MCF 10A (cell line): ENCODE data around the gene SAMD10. TPM values are rescaled to one million over a fixed set of nuclear protein-coding genes. Genes with fewer than 3 reads are reported as not detected.

Experiments
- BruUV-seq: library from RNA; stranded (reverse); fragments of 400-500 nt; replicated peaks from 2 replicates; lab custom pipeline; 2021; lab: Mats Ljungman, UMichigan
- CTCF ChIA-PET: fragments of 300-600 bp; sonication (Branson Sonifier 250); formaldehyde crosslinking; extraction: SDS; loops from one replicate; lab custom pipeline; 2021; ENCODE audit warnings: antibody characterized with exemption, inconsistent platforms; lab: Yijun Ruan, JAX
- POLR2A ChIA-PET: fragments of 300-600, 350-650 bp; sonication (Branson Sonifier 250); formaldehyde crosslinking; extraction: SDS; loops from one replicate; lab custom pipeline; 2020; ENCODE audit warnings: antibody characterized with exemption, inconsistent platforms; lab: Yijun Ruan, JAX
- DNase-seq: peaks from one replicate; pipeline ENCODE4 v3.0.0-alpha.2; 2018; ENCODE audit not compliant: unreplicated experiment
- H3K27ac Mint-ChIP-seq: one replicate; pipeline ENCODE4 v1.8.0; 2022; ENCODE audit warnings: mild to moderate bottlenecking, low read depth, mixed read lengths; ENCODE audit not compliant: unreplicated experiment
- H3K27me3 Mint-ChIP-seq: one replicate; pipeline ENCODE4 v1.8.0; 2022; ENCODE audit warnings: mixed read lengths; ENCODE audit not compliant: insufficient read depth, unreplicated experiment
- H3K36me3 Mint-ChIP-seq: one replicate; pipeline ENCODE4 v1.8.0; 2022; ENCODE audit warnings: mild to moderate bottlenecking, moderate library complexity, mixed read lengths; ENCODE audit not compliant: insufficient read depth, unreplicated experiment
- H3K4me1 Mint-ChIP-seq: one replicate; pipeline ENCODE4 v1.8.0; 2022; ENCODE audit warnings: mixed read lengths; ENCODE audit not compliant: insufficient read depth, unreplicated experiment
- H3K4me3 Mint-ChIP-seq: one replicate; pipeline ENCODE4 v1.8.0; 2022; ENCODE audit warnings: mild to moderate bottlenecking, moderate library complexity, mixed read lengths; ENCODE audit not compliant: unreplicated experiment
- H3K9me3 Mint-ChIP-seq: one replicate; pipeline ENCODE4 v1.8.0; 2022; ENCODE audit warnings: mixed read lengths; ENCODE audit not compliant: unreplicated experiment
- intact Hi-C: fragments of 100-400 bp; cut with micrococcal nuclease; formaldehyde crosslinking; loops from 2 replicates; pipeline ENCODE4 v1.14.1; 2022
- total RNA-seq: library from RNA; stranded (reverse); gene quantifications from 2 replicates; pipeline ENCODE4 v1.2.3, GENCODE V29; 2022
- TF ChIP-seq, protein P1 (sequence below): fragments of 200-600 bp; IDR thresholded peaks from one replicate; pipeline ENCODE4 v1.8.0; 2022; ENCODE audit warnings: antibody characterized with exemption, mild to moderate bottlenecking; ENCODE audit not compliant: unreplicated experiment

Gene SAMD10
- total RNA-seq, 1 experiment from 2014 or later = 4.4 TPM

DNA sequence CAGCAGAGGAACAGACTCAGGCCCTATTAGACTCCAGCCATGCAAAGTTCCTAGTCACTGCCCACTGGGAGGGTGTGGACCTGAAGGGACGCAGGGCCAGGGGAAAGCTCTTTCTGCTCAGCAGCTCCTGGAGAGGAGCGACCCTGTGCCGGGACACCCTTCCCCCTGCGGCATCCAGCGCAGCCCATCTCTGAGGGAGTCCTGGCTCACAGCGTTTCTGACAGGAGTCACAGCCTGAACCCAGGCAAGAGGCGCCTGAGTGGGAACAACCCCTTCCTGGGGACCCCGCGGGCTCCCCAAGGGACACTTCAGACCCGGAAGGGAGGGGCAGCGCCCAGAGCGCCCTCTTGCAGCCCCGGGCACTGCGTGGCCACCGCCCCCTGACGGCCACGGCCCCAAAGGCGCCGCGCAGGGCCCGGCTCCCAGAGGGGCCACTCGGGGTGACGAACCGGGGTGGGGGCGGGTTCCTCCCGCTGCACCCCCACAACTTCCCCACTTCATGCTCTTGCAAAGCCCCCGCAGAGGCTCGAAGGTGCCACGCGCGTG lies 24.1 kb downstream of the SAMD10 start:
- POLR2A ChIA-PET = interaction anchor here (0.9 to 3.7 kb wide), 19 partner anchors 10 to 435 kb away, joined by 3 to 74 read pairs (median 6); partner anchors contain the start of genes ARFRP1, PPDPF, PRPF6 and PTK6
- Mint-ChIP-seq H3K4me1 (peaks cover 21% of the 10 kb centered on the region), H3K4me3 (peak overlapping the region; percentile 74), H3K36me3 (peaks cover 13% of the 10 kb centered on the region), H3K27me3 (no peaks in the 10 kb centered on the region), H3K27ac (no peak overlapping the region), H3K9me3 (no peaks in the 10 kb centered on the region)
- BruUV-seq = no TSS peak
- TF ChIP-seq, protein P1, sequence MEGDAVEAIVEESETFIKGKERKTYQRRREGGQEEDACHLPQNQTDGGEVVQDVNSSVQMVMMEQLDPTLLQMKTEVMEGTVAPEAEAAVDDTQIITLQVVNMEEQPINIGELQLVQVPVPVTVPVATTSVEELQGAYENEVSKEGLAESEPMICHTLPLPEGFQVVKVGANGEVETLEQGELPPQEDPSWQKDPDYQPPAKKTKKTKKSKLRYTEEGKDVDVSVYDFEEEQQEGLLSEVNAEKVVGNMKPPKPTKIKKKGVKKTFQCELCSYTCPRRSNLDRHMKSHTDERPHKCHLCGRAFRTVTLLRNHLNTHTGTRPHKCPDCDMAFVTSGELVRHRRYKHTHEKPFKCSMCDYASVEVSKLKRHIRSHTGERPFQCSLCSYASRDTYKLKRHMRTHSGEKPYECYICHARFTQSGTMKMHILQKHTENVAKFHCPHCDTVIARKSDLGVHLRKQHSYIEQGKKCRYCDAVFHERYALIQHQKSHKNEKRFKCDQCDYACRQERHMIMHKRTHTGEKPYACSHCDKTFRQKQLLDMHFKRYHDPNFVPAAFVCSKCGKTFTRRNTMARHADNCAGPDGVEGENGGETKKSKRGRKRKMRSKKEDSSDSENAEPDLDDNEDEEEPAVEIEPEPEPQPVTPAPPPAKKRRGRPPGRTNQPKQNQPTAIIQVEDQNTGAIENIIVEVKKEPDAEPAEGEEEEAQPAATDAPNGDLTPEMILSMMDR = no peak
- intact Hi-C loops = loop anchor here (5.0 kb wide), 2 partner anchors 248 to 418 kb away; partner anchors contain the start of genes ARFRP1, PTK6 and ZGPAT
- CTCF ChIA-PET = interaction anchor here (0.5 to 2.5 kb wide), 12 partner anchors 18 to 418 kb away, joined by 3 to 12 read pairs (median 3); partner anchors contain the start of genes ARFRP1, PRPF6, PTK6 and ZGPAT
- peak; percentile 29 for DNase-seq

DNA sequence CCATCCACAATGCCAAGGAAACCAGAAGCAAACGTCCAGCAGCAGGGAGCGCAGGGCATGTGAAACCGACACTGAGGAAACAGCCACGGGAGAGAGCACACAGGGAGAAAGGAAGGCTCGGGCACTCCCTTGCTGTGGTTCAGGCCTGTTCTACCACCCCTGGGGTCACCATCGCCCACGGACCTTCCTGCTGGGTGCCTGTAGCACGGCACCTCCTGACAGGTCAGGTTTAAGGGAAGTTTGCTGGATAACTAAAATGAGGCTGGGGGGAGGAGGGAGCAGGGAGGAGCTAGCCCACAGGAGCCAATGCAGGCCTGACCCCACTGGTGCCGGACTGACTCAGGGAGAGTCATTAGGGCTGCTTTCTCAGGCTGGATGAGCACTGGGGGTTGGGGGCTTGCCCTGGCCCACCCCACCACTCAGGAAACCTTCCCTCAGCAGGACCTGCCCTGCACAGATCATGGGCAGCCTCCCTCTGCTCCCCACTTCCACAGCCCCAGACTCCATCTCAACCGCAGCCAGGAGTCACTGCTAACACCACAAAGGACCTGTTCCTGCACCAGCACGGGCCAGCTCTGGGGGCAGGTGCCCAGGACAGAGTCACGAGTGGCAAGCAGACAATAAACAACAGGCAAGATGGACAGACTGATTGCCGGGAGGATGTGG lies 25.5 kb downstream of the SAMD10 start:
- POLR2A ChIA-PET = interaction anchor here (1.3 to 3.7 kb wide), 6 partner anchors 9 to 296 kb away, joined by 3 to 74 read pairs (median 10); partner anchors contain the start of genes PRPF6, RTEL1 and TPD52L2
- no TSS peak for BruUV-seq
- Mint-ChIP-seq H3K9me3 (no peaks in the 10 kb centered on the region), H3K36me3 (peaks cover 13% of the 10 kb centered on the region), H3K27me3 (no peaks in the 10 kb centered on the region), H3K4me1 (peaks cover 24% of the 10 kb centered on the region), H3K27ac (no peak overlapping the region), H3K4me3 (peak overlapping the region; percentile 74)
- DNase-seq = no peak
- CTCF ChIA-PET = interaction anchor here (1.1 to 2.5 kb wide), 5 partner anchors 20 to 251 kb away, joined by 3 to 12 read pairs (median 9); partner anchors contain the start of gene PRPF6
- intact Hi-C loops = no loop called here
- TF ChIP-seq, protein P1 = no peak

DNA sequence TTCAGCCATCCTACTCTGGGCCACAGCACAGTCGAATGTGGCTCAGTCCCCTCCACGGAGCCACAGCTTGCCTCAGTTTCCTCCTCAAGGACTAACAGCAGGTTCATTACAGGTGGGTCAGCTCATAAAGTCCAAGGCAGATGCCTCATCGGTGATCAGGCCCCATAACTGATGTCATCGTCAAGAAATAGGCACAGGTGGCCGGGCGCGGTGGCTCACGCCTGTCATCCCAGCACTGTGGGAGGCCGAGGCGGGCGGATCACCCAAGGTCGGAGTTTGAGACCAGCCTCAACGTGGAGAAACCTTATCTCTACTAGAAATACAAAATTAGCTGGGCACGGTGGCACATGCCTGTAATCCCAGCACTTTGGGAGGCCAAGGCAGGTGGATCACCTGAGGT lies 26.7 kb downstream of the SAMD10 start:
- no TSS peak for BruUV-seq
- peaks cover 8% of the 10 kb centered on the region for H3K36me3 Mint-ChIP-seq
- no peak overlapping the region for H3K4me3 Mint-ChIP-seq
- ChIA-PET CTCF (interaction anchor here (0.9 to 1.2 kb wide), 2 partner anchors 320 to 415 kb away, joined by 3 to 5 read pairs; no protein-coding TSS in a partner anchor), POLR2A (interaction anchor here (0.5 to 2.8 kb wide), 2 partner anchors 42 to 245 kb away, joined by 3 to 8 read pairs; partner anchors contain the start of genes ARFRP1 and ZGPAT)
- DNase-seq = no peak
- H3K27ac Mint-ChIP-seq = no peak overlapping the region
- TF ChIP-seq, protein P1 = no peak
- H3K4me1 Mint-ChIP-seq = peaks cover 22% of the 10 kb centered on the region
- no peaks in the 10 kb centered on the region for H3K27me3 Mint-ChIP-seq
- H3K9me3 Mint-ChIP-seq = no peaks in the 10 kb centered on the region
- intact Hi-C loops = no loop called here

DNA sequence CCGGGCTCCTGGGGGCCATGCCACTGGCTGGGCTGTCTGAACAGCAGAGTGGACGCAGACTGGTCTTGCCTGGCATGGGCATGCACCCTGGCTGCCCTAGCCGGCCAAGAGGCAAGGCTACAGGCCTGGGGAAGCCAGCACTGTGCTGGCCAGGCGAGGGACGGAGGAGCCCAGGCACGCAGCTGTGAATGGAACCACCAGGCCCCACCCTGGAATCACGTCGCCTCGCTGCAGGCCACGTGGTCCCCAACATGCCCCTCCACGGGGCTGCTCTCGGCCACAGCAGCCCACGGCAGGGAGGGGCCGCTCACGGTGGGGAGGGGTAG lies 27.3 kb downstream of the SAMD10 start:
- Mint-ChIP-seq H3K27ac (no peak overlapping the region), H3K4me1 (peaks cover 22% of the 10 kb centered on the region), H3K27me3 (no peaks in the 10 kb centered on the region), H3K4me3 (no peak overlapping the region), H3K36me3 (peaks cover 8% of the 10 kb centered on the region), H3K9me3 (no peaks in the 10 kb centered on the region)
- intact Hi-C loops = no loop called here
- DNase-seq = no peak
- no TSS peak for BruUV-seq
- ChIA-PET CTCF (interaction anchor here (0.6 to 1.2 kb wide), 2 partner anchors 85 to 415 kb away, joined by 3 to 5 read pairs; no protein-coding TSS in a partner anchor), POLR2A (interaction anchor here (0.5 to 1.5 kb wide), 3 partner anchors 21 to 244 kb away, joined by 3 to 5 read pairs (median 3); partner anchors contain the start of genes ARFRP1, PRPF6 and ZGPAT)
- TF ChIP-seq, protein P1 = no peak
